Parathyroid adenoma (tissue), 2 donors: ENCODE data around the gene KLF16.

ENCODE experiments used
- H2AFZ ChIP-seq: fragments of 300-600 bp; sonication (generic); one replicate; pipeline ENCODE4 v1.7.0; 2017; ENCODE audit warnings: antibody characterized with exemption, mild to moderate bottlenecking
- H3K27ac ChIP-seq: fragments of 300-600 bp; sonication (generic); one replicate; pipeline ENCODE4 v1.7.0; 2017
- H3K27me3 ChIP-seq: fragments of 300-600 bp; sonication (generic); one replicate; pipeline ENCODE4 v1.7.0; 2017; ENCODE audit warnings: low read length; ENCODE audit not compliant: control insufficient read depth, insufficient read depth
- H3K36me3 ChIP-seq: fragments of 300-600 bp; sonication (generic); one replicate; pipeline ENCODE4 v1.7.0; 2017; ENCODE audit warnings: low read length; ENCODE audit not compliant: control insufficient read depth, insufficient read depth
- H3K4me1 ChIP-seq: fragments of 300-600 bp; sonication (generic); one replicate; pipeline ENCODE4 v1.7.0; 2017; ENCODE audit warnings: control low read depth
- H3K4me2 ChIP-seq: fragments of 300-600 bp; sonication (generic); one replicate; pipeline ENCODE4 v1.7.0; 2017; ENCODE audit warnings: low read length
- H3K4me3 ChIP-seq: fragments of 300-600 bp; sonication (generic); one replicate; pipeline ENCODE4 v1.7.0; 2017; ENCODE audit warnings: low read depth, low read length
- H3K79me2 ChIP-seq: fragments of 300-600 bp; sonication (generic); one replicate; pipeline ENCODE4 v1.7.0; 2017; ENCODE audit warnings: control low read depth
- H3K9ac ChIP-seq: fragments of 300-600 bp; sonication (generic); one replicate; pipeline ENCODE4 v1.7.0; 2017; ENCODE audit warnings: mild to moderate bottlenecking
- H3K9me3 ChIP-seq: fragments of 300-600 bp; sonication (generic); one replicate; pipeline ENCODE4 v1.7.0; 2017; ENCODE audit warnings: low read length; ENCODE audit not compliant: control insufficient read depth
- TF ChIP-seq, protein P1 (sequence below): fragments of 300-600 bp; sonication (generic); IDR thresholded peaks from one replicate; pipeline ENCODE4 v1.7.0; 2017; ENCODE audit warnings: antibody characterized with exemption, mild to moderate bottlenecking
- donor health status: primary hyperparathyroidism.

KLF16 gene

GRCh38 chr19:1884719-1885334, 21.4 kb upstream of the KLF16 start:
- Histone ChIP-seq H3K79me2 (peaks cover 26% of the 10 kb centered on the region), H3K36me3 (no peaks in the 10 kb centered on the region), H3K4me3 (peak overlapping the region; percentile 64), H2AFZ (peak overlapping the region; percentile 55), H3K4me2 (peak overlapping the region; percentile 70), H3K9ac (peak overlapping the region; percentile 69), H3K4me1 (peaks cover 6% of the 10 kb centered on the region), H3K27me3 (no peaks in the 10 kb centered on the region), H3K9me3 (no peaks in the 10 kb centered on the region), H3K27ac (peak overlapping the region; percentile 64)
- TF ChIP-seq, protein P1, sequence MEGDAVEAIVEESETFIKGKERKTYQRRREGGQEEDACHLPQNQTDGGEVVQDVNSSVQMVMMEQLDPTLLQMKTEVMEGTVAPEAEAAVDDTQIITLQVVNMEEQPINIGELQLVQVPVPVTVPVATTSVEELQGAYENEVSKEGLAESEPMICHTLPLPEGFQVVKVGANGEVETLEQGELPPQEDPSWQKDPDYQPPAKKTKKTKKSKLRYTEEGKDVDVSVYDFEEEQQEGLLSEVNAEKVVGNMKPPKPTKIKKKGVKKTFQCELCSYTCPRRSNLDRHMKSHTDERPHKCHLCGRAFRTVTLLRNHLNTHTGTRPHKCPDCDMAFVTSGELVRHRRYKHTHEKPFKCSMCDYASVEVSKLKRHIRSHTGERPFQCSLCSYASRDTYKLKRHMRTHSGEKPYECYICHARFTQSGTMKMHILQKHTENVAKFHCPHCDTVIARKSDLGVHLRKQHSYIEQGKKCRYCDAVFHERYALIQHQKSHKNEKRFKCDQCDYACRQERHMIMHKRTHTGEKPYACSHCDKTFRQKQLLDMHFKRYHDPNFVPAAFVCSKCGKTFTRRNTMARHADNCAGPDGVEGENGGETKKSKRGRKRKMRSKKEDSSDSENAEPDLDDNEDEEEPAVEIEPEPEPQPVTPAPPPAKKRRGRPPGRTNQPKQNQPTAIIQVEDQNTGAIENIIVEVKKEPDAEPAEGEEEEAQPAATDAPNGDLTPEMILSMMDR: no peak

GRCh38 chr19:1884291-1884718, 20.9 kb upstream of the KLF16 start:
- Histone ChIP-seq H3K9ac (no peak overlapping the region), H3K4me2 (peak overlapping the region; percentile 70), H3K4me1 (peaks cover 6% of the 10 kb centered on the region), H3K27me3 (no peaks in the 10 kb centered on the region), H2AFZ (no peak overlapping the region), H3K36me3 (no peaks in the 10 kb centered on the region), H3K9me3 (no peaks in the 10 kb centered on the region), H3K4me3 (peak overlapping the region; percentile 64), H3K27ac (peak overlapping the region; percentile 64), H3K79me2 (peaks cover 26% of the 10 kb centered on the region)
- TF ChIP-seq, protein P1: no peak

- Histone ChIP-seq H2AFZ (no peak overlapping the region), H3K4me1 (peaks cover 6% of the 10 kb centered on the region), H3K9ac (no peak overlapping the region), H3K27me3 (no peaks in the 10 kb centered on the region), H3K36me3 (no peaks in the 10 kb centered on the region), H3K79me2 (peaks cover 26% of the 10 kb centered on the region), H3K4me2 (peak overlapping the region; percentile 70), H3K9me3 (no peaks in the 10 kb centered on the region), H3K27ac (peak overlapping the region; percentile 64), H3K4me3 (peak overlapping the region; percentile 64)
- TF ChIP-seq, protein P1: no peak
Observed at GRCh38 chr19:1883784-1884183, 20.4 kb upstream of the KLF16 start.

DNA sequence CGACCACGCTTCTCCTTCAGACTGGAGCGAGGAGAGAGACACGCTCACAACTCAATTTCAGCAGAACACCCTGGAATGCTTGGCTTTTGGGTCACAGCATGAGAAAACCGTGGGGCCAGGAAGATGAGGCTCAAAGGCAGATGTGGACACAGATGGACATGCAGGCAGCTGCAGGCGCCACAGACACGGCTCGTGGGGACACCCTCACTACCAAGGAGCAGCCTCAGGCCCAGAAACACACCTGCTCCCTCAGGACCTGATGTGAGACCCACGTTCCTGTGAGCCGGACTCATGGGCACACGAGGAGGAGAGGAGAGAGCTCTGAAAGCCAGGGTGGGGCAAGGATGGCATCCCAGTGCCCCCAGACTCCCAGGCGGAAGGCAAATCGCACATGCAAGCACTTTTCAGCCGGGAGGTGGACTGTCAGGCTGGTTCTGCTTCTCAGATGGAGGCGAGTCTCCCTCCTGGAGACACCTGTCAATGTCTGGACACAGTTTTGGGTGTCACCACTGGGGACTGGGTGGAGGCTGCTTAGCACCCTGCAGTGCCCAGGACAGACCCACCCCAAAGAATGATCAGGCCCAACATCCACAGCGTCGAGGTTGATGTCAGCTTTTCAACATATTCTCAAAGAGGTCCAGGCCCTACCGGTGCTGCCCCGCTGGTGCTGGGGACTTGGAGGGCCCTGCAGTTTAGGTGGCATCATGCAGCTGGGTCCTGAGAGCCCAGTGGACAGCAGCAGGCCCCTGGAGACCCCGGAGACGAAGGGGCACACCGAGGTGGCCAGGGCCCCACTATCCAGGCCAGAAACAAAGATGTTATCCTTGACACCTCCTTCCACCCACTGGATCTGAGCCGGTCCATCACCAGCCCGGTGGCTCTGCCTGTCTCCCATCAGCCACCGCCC, 19.7 kb upstream of the KLF16 start:
- no peaks in the 10 kb centered on the region for H3K27me3 ChIP-seq
- H3K4me2 ChIP-seq: peak overlapping the region; percentile 70
- peaks cover 26% of the 10 kb centered on the region for H3K79me2 ChIP-seq
- H3K4me1 ChIP-seq: peaks cover 6% of the 10 kb centered on the region
- no peak overlapping the region for H3K4me3 ChIP-seq
- TF ChIP-seq, protein P1: no peak
- no peak overlapping the region for H2AFZ ChIP-seq
- H3K9me3 ChIP-seq: no peaks in the 10 kb centered on the region
- H3K27ac ChIP-seq: peak overlapping the region; percentile 27
- no peak overlapping the region for H3K9ac ChIP-seq
- no peaks in the 10 kb centered on the region for H3K36me3 ChIP-seq
